Karpas-422 (cell line): ENCODE results near the gene STRIP1. TPM values are rescaled to one million over a fixed set of nuclear protein-coding genes. Genes with fewer than 3 reads are reported as not detected.

Source experiments
- DNase-seq: peaks from one replicate; pipeline ENCODE4 v3.0.0-alpha.2; 2015
- H2AFZ ChIP-seq: fragments of 200-600 bp; sonication (generic); 2 replicates; pipeline ENCODE4 v1.6.1; 2014; ENCODE audit warnings: antibody characterized with exemption, low read length, mixed read lengths
- H3K27ac ChIP-seq: fragments of 200-600 bp; sonication (generic); 2 replicates; pipeline ENCODE4 v1.5.1; 2014; ENCODE audit warnings: mild to moderate bottlenecking, low read length, moderate library complexity
- H3K27me3 ChIP-seq: fragments of 200-600 bp; sonication (generic); 2 replicates; pipeline ENCODE4 v1.6.1; 2014; ENCODE audit warnings: low read length, mixed read lengths
- H3K36me3 ChIP-seq: fragments of 200-600 bp; sonication (generic); 2 replicates; pipeline ENCODE4 v1.6.1; 2014; ENCODE audit warnings: low read length, mixed read lengths; ENCODE audit not compliant: insufficient read depth
- H3K4me1 ChIP-seq: fragments of 200-600 bp; sonication (generic); 2 replicates; pipeline ENCODE4 v1.6.1; 2014; ENCODE audit warnings: mild to moderate bottlenecking, low read length, mixed read lengths
- H3K4me2 ChIP-seq: fragments of 200-600 bp; sonication (generic); 2 replicates; pipeline ENCODE4 v1.6.1; 2014; ENCODE audit warnings: low read length, low read depth, mild to moderate bottlenecking; ENCODE audit not compliant: poor library complexity, severe bottlenecking
- H3K4me3 ChIP-seq: fragments of 200-600 bp; sonication (generic); 2 replicates; pipeline ENCODE4 v1.5.1; 2014; ENCODE audit warnings: mild to moderate bottlenecking, antibody characterized with exemption, low read length, mixed read lengths
- H3K79me2 ChIP-seq: fragments of 200-600 bp; sonication (generic); 2 replicates; pipeline ENCODE4 v1.6.1; 2014; ENCODE audit warnings: mild to moderate bottlenecking, low read length, mixed read lengths
- H3K9ac ChIP-seq: fragments of 200-600 bp; sonication (generic); 2 replicates; pipeline ENCODE4 v1.6.0; 2014; ENCODE audit warnings: low read length
- H3K9me2 ChIP-seq: fragments of 200-600 bp; sonication (generic), shearing (Covaris generic); replicated peaks from 2 replicates; pipeline ENCODE4 v1.6.0; 2014; ENCODE audit warnings: mild to moderate bottlenecking, low read length, moderate library complexity; ENCODE audit not compliant: insufficient read depth
- H3K9me3 ChIP-seq: fragments of 300-700, 200-600 bp; sonication (generic); 2 replicates; pipeline ENCODE4 v1.6.1; 2014; ENCODE audit warnings: low read length, mixed read lengths
- H4K20me1 ChIP-seq: fragments of 200-600 bp; sonication (generic); 2 replicates; pipeline ENCODE4 v1.6.1; 2014; ENCODE audit warnings: mild to moderate bottlenecking, antibody characterized with exemption, low read length, low read depth; ENCODE audit not compliant: insufficient read depth
- total RNA-seq: library from RNA; depleted of rRNA; stranded (reverse); fragments of >200 nt; shearing (Covaris generic); gene quantifications from 2 replicates; pipeline ENCODE4 v1.2.3, GENCODE V29; 2014; ENCODE audit warnings: low replicate concordance

Gene STRIP1
- total RNA-seq, 1 experiment from 2014 or later = 35.3 TPM

DNA sequence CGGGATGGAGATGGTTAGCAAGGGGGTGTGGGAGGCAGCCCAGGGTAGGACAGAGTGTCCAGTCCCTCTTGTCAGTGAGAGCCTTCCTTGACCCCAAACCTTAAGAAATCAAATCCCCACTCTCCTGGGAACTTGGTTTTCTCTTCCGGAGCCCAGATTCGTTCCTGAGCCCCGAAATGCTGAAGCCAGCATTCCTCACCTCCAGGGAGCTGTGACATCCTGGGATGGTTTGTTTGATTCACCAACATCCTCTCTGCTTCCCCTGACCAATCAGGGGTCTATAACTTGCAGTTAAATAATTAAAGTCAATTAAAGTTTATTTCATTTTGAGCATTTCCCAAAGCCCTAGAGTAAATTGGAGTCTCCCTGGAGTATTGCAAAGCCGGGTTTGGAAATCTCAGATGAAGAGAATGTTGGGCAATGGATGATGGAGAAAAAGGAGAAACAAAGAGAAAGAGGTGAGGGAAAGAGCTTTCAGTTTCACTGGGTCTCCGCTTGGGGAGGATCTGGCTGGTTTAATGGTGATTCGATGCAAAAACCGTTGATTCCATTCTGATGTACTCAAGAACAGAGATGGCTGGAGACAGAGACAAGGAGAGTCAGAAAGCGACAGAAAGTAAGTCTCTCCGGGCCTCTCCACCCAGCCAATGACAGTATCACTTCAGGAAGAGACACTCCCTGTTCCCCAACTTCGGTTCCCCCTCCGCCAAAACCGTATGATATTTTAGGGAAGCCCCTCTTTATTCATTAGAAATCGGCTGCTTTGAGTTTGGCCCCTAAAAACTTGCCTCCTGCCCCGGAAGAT lies 48.8 kb downstream of the STRIP1 start:
- no peaks in the 10 kb centered on the region for H3K79me2 ChIP-seq
- no peak overlapping the region for H3K9ac ChIP-seq
- H3K4me3 ChIP-seq = no peak overlapping the region
- H3K27me3 ChIP-seq = no peaks in the 10 kb centered on the region
- no peak for DNase-seq
- H3K4me1 ChIP-seq = peaks cover 79% of the 10 kb centered on the region
- H4K20me1 ChIP-seq = no peaks in the 10 kb centered on the region
- H3K27ac ChIP-seq = peak overlapping the region; percentile 23; the same call in 1 of the 2 replicates
- H3K36me3 ChIP-seq = no peaks in the 10 kb centered on the region
- no peak overlapping the region for H2AFZ ChIP-seq
- H3K9me3 ChIP-seq = no peaks in the 10 kb centered on the region
- H3K9me2 ChIP-seq = no peaks in the 10 kb centered on the region
- no peak overlapping the region for H3K4me2 ChIP-seq

DNA sequence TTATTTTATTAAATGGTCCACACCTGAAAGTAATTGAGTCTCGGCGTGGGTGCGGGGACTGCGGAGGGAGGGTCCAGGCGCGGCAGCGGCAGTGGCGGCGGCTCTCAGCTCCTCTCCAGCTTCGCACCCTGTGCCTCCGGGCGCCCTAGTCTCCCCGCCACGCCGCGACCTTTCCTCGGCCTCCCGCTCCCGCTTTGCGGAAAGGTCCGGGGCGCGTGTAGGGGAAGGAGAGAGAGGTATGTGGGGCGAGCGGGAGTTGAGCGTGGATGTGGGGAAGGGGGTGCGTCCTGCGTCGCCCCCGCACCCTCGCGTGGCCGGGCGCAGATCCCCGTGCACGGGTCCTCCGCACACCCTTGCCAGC lies 49.4 kb downstream of the STRIP1 start:
- Histone ChIP-seq H4K20me1 (no peaks in the 10 kb centered on the region), H3K27me3 (no peaks in the 10 kb centered on the region), H3K9me2 (no peaks in the 10 kb centered on the region), H2AFZ (no peak overlapping the region), H3K4me1 (peaks cover 85% of the 10 kb centered on the region), H3K27ac (no peak overlapping the region), H3K9ac (no peak overlapping the region), H3K79me2 (no peaks in the 10 kb centered on the region), H3K9me3 (no peaks in the 10 kb centered on the region), H3K4me2 (no peak overlapping the region), H3K4me3 (no peak overlapping the region), H3K36me3 (no peaks in the 10 kb centered on the region)
- DNase-seq = no peak

DNA sequence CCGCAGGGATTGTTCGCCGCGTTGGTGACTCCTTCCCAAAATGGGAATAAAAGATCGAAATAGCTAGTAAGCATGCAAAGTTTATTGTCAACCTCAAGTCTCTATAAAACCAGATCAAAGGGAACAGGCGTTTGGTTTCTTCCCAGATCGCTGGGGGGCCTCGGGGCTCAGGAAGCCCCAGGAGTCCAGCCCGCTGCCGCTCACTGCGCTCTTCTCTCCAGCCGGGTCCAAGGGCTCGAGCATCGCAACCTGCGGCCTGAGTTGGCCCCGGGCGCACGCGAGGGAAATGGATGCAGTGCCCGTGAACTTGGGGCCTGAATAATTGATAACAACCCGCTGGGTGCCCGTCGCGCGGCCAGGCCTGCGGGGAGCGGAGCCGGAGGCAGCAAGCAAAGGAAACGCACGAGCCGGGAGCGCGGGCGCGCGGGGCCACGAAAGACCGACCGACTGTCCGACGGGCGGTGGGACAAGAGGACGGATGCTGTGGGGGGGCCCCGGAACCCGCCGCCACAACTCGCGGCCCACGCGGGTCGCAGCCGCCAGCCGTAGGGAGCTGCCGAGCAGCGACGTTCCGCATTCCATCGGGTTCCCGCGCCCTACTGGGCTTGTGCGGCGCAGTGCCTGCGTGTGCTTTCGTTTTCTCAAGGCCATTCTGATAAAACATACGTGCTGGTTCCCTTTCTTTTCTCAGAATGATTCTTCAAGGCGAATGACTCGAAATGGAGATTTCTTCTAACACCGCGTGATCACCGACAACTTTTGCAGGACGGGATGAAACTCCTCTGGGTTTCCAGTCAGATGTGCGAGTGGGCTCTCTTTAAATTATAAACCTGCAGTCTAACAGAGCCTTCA lies 50.0 kb downstream of the STRIP1 start:
- Histone ChIP-seq H3K4me1 (peaks cover 91% of the 10 kb centered on the region), H3K27ac (peak overlapping the region; percentile 87), H3K79me2 (no peaks in the 10 kb centered on the region), H3K9ac (peak overlapping the region; percentile 7; the same call in 1 of the 2 replicates), H2AFZ (0 out of 2 replicates have a peak overlapping the region, but pooled peaks have one; percentile 5), H3K9me3 (no peaks in the 10 kb centered on the region), H4K20me1 (no peaks in the 10 kb centered on the region), H3K36me3 (no peaks in the 10 kb centered on the region), H3K4me3 (peak overlapping the region; percentile 33; the same call in 1 of the 2 replicates), H3K9me2 (no peaks in the 10 kb centered on the region), H3K27me3 (no peaks in the 10 kb centered on the region), H3K4me2 (peak overlapping the region; percentile 39)
- no peak for DNase-seq

DNA sequence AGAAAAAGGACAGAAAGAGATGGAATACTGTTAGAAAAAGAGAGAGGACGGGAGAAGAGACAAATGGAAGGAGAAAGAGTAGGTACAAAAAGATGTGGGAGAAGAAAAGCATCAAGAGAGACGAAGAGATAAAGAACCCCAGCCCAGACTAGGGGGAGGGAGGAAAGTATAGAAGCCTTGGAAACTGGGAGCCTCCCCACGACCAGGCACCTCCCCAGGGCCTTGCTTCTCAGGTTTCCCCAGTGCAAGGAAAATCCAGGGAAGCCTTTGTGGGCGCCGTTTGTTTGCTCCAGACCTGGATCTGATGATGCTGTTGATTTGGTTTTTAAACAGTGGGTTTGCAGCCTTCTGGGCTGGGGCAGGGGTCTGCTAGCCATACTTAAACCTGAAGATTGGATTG lies 51.2 kb downstream of the STRIP1 start:
- no peak for DNase-seq
- peaks cover 94% of the 10 kb centered on the region for H3K4me1 ChIP-seq
- H3K9me3 ChIP-seq = no peaks in the 10 kb centered on the region
- no peaks in the 10 kb centered on the region for H4K20me1 ChIP-seq
- no peak overlapping the region for H3K4me3 ChIP-seq
- no peaks in the 10 kb centered on the region for H3K27me3 ChIP-seq
- no peak overlapping the region for H2AFZ ChIP-seq
- peak overlapping the region; percentile 87 for H3K27ac ChIP-seq
- H3K79me2 ChIP-seq = no peaks in the 10 kb centered on the region
- no peak overlapping the region for H3K9ac ChIP-seq
- no peaks in the 10 kb centered on the region for H3K9me2 ChIP-seq
- H3K4me2 ChIP-seq = no peak overlapping the region
- H3K36me3 ChIP-seq = no peaks in the 10 kb centered on the region

DNA sequence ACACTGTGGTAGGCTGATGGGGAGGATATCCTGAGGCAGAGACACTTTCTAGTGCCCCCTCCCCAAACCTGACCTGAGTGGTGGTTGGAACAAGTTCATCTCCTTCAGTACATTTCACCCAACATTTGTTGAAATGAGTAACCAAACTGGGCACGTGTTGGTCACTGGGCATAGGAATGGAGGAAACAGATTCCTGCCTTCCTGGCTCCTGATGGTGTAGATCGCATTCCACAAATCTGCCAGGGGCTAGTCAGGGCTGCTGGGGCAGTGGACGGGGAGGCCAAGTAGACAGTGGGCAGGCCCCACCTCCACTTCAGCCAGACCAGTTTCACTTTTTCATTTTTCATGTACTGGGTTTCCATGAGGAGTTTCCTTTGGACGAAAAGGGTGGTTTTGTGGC lies 52.5 kb downstream of the STRIP1 start:
- Histone ChIP-seq H3K79me2 (no peaks in the 10 kb centered on the region), H3K4me3 (no peak overlapping the region), H3K9me2 (no peaks in the 10 kb centered on the region), H2AFZ (no peak overlapping the region), H3K36me3 (no peaks in the 10 kb centered on the region), H3K27me3 (no peaks in the 10 kb centered on the region), H3K9ac (peak overlapping the region; percentile 36), H3K27ac (peak overlapping the region; percentile 87), H3K4me2 (peak overlapping the region; percentile 19), H4K20me1 (no peaks in the 10 kb centered on the region), H3K4me1 (peaks cover 96% of the 10 kb centered on the region), H3K9me3 (no peaks in the 10 kb centered on the region)
- no peak for DNase-seq

DNA sequence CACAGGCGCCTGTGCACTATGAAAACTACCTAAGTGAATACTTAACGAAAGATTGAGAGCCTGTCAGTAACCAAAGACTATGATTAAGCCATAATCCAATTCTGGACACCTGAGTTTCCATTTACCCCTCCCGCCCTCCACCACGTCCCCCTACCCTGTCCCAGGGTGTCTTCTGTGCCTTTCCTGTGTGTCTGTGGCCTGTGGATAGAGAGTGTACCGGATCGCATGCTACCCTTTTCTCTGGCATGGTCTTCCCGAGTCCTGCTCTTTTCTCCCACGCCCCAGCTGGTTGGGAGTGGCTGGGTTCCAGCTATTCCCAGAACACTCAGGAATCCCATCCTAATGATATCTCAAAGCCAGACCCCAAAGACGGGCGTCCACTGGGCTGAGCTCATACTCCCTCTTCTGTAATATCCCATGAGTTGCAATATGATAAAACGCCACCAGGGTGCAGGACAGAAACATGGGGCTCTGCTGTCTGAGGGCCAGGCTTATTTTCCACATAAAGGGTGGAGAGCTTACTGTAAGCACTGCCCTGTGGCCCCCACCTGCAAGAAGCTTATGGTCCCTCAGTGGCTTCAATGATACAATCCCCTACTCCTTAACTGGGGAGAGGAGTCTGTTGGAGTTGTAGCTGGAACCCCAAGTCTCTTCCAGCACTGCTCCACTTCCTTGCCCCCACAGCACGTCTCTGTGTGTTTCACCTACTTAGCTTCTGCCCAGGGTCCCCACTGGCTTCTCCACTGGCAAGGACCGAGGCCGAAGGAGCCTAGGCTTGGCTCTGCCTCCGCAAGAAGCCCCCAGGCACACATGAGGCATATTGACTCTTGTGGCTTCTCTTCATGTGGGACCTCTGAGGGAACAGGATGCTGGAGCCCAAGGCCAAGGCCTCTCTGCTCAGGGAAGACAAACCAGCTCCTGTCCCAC lies 53.7 kb downstream of the STRIP1 start:
- Histone ChIP-seq H3K4me2 (peak overlapping the region; percentile 27), H3K27me3 (no peaks in the 10 kb centered on the region), H3K36me3 (no peaks in the 10 kb centered on the region), H3K27ac (peak overlapping the region; percentile 87), H3K4me1 (peaks cover 96% of the 10 kb centered on the region), H3K9ac (peak overlapping the region; percentile 58), H4K20me1 (no peaks in the 10 kb centered on the region), H2AFZ (no peak overlapping the region), H3K79me2 (no peaks in the 10 kb centered on the region), H3K4me3 (no peak overlapping the region), H3K9me3 (no peaks in the 10 kb centered on the region), H3K9me2 (no peaks in the 10 kb centered on the region)
- DNase-seq = peak; percentile 90

DNA sequence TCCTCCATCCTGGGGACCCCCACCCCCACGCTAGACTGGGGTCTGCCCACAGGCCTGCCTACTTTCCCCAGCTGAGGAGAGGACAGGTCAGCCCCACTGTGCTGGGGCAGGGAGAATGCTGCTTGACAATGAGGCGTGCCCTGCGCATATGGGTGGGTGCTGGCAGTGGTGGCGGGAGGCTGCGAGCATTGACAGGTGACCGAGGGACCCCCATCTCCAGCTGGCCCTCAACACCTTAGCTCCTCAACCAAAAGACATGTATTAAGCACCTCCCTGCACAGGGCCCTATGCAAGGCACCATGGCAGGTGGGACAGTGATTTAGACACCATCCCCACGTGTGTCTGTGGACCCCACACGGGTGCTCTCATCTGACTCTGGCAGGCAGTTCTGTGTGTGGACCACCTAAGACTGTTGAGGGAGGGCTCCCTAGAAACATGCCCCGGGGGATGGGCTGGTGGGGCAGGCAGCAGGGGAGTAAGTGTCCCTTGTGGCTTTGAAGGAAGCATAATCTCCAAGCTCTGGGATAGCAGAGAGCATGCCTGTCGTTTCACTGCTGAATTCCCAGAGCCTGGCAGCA lies 54.4 kb downstream of the STRIP1 start:
- H3K27ac ChIP-seq = peak overlapping the region; percentile 87
- H3K27me3 ChIP-seq = no peaks in the 10 kb centered on the region
- H3K4me2 ChIP-seq = no peak overlapping the region
- no peaks in the 10 kb centered on the region for H3K36me3 ChIP-seq
- H4K20me1 ChIP-seq = no peaks in the 10 kb centered on the region
- no peak overlapping the region for H3K4me3 ChIP-seq
- no peaks in the 10 kb centered on the region for H3K79me2 ChIP-seq
- H3K4me1 ChIP-seq = peaks cover 99% of the 10 kb centered on the region
- no peaks in the 10 kb centered on the region for H3K9me3 ChIP-seq
- peak overlapping the region; percentile 58 for H3K9ac ChIP-seq
- no peak for DNase-seq
- H3K9me2 ChIP-seq = no peaks in the 10 kb centered on the region
- H2AFZ ChIP-seq = no peak overlapping the region
